ENCODE measurements around the gene CNTNAP2.

Gene CNTNAP2

GRCh38 chr7:147438216-147438615 is 1321.6 kb downstream of the CNTNAP2 start:
- DNase-seq (ENCODE audit: low read depth): no peak
- no peak overlapping the region for H3K4me3 ChIP-seq (ENCODE audit: low read depth, low read length)
- TF ChIP-seq CTCF (conservative IDR thresholded peaks at IDR 0.05; ENCODE audit: low read depth, low read length): no peak

GRCh38 chr7:147443942-147444341 is 1327.3 kb downstream of the CNTNAP2 start:
- no peak for TF ChIP-seq CTCF (conservative IDR thresholded peaks at IDR 0.05; ENCODE audit: low read depth, low read length)
- no peak overlapping the region for H3K4me3 ChIP-seq (ENCODE audit: low read depth, low read length)
- no peak for DNase-seq (ENCODE audit: low read depth)

GRCh38 chr7:147452816-147453215 is 1336.2 kb downstream of the CNTNAP2 start:
- no peak for DNase-seq (ENCODE audit: low read depth)
- TF ChIP-seq CTCF (conservative IDR thresholded peaks at IDR 0.05; ENCODE audit: low read depth, low read length): no peak
- no peak overlapping the region for H3K4me3 ChIP-seq (ENCODE audit: low read depth, low read length)

- no peak overlapping the region for H3K4me3 ChIP-seq (ENCODE audit: low read depth, low read length)
- DNase-seq (ENCODE audit: low read depth): no peak
- TF ChIP-seq CTCF (conservative IDR thresholded peaks at IDR 0.05; ENCODE audit: low read depth, low read length): no peak
Measured at GRCh38 chr7:147465223-147465622, 1348.6 kb downstream of the CNTNAP2 start.

- DNase-seq (ENCODE audit: low read depth): no peak
- H3K4me3 ChIP-seq (ENCODE audit: low read depth, low read length): no peak overlapping the region
- no peak for TF ChIP-seq CTCF (conservative IDR thresholded peaks at IDR 0.05; ENCODE audit: low read depth, low read length)
Measured at GRCh38 chr7:147472556-147472955, 1356.0 kb downstream of the CNTNAP2 start.

- no peak for DNase-seq (ENCODE audit: low read depth)
- TF ChIP-seq CTCF (conservative IDR thresholded peaks at IDR 0.05; ENCODE audit: low read depth, low read length): no peak
Measured at GRCh38 chr7:147474862-147475261, 1358.3 kb downstream of the CNTNAP2 start.

GRCh38 chr7:147477526-147477925 is 1360.9 kb downstream of the CNTNAP2 start:
- no peak for DNase-seq (ENCODE audit: low read depth)
- no peak for TF ChIP-seq CTCF (conservative IDR thresholded peaks at IDR 0.05; ENCODE audit: low read depth, low read length)
- H3K4me3 ChIP-seq (ENCODE audit: low read depth, low read length): no peak overlapping the region

More at GRCh38 chr7:147474862-147475261, 1358.3 kb downstream of the CNTNAP2 start:
- no peak overlapping the region for H3K4me3 ChIP-seq (ENCODE audit: low read depth, low read length)

Data from choroid plexus epithelial cell (primary cell).